Measurements from ENCODE around the gene CEP135. TPM values are rescaled to one million over a fixed set of nuclear protein-coding genes. Genes with fewer than 3 reads are reported as not detected.
A peak's percentile ranks its signal among the peaks of the same experiment; 100 is the strongest.

The CEP135 gene
- total RNA-seq, 2 experiments from 2014 or later: 21.6 to 32.7 TPM

GRCh38 chr4:56048383-56048701 lies 99.6 kb downstream of the CEP135 start:
- no TSS peak for BruUV-seq (replicated peaks)
- Histone ChIP-seq H3K9me2 (ENCODE audit: insufficient read depth, low read length) (no peaks in the 10 kb centered on the region), H3K36me3 (ENCODE audit: insufficient read depth, low read length) (no peaks in the 10 kb centered on the region), H3K79me2 (ENCODE audit: insufficient read depth, low read depth, low read length) (peaks cover 36% of the 10 kb centered on the region; the same call in 1 of the 2 replicates), H3K27ac (ENCODE audit: low read depth, low read length, poor library complexity, severe bottlenecking) (peak overlapping the region; percentile 68), H4K20me1 (ENCODE audit: insufficient read depth, low read length) (no peaks in the 10 kb centered on the region), H2AFZ (ENCODE audit: low read length) (peak overlapping the region; percentile 92), H3K4me3 (ENCODE audit: low read depth, low read length, poor library complexity, severe bottlenecking) (peak overlapping the region; percentile 81), H3K4me2 (ENCODE audit: low read length) (peak overlapping the region; percentile 93), H3K4me1 (ENCODE audit: insufficient read depth, low read length, poor library complexity, severe bottlenecking) (peaks cover 31% of the 10 kb centered on the region), H3K9me3 (ENCODE audit: low read length) (no peaks in the 10 kb centered on the region)
- TF ChIP-seq EZH2phosphoT487 (IDR thresholded peaks at IDR 0.05; ENCODE audit: borderline replicate concordance, low read depth, low read length) (no peak), CTCF (conservative IDR thresholded peaks at IDR 0.05; ENCODE audit: low read length) (no peak; the same call in 1 of the 2 replicates)
- no peak for DNase-seq (ENCODE audit: low spot score)
- intact Hi-C loops (cut with micrococcal nuclease; ENCODE audit: unreplicated experiment): loop anchor here (2.0 to 10.0 kb wide), 4 partner anchors 339 to 926 kb away; partner anchors contain the start of genes AASDH, NOA1, POLR2B and PPAT
- ChIA-PET CTCF (ENCODE audit: unreplicated experiment) (no interaction called here), POLR2A (no interaction called here)

DNA sequence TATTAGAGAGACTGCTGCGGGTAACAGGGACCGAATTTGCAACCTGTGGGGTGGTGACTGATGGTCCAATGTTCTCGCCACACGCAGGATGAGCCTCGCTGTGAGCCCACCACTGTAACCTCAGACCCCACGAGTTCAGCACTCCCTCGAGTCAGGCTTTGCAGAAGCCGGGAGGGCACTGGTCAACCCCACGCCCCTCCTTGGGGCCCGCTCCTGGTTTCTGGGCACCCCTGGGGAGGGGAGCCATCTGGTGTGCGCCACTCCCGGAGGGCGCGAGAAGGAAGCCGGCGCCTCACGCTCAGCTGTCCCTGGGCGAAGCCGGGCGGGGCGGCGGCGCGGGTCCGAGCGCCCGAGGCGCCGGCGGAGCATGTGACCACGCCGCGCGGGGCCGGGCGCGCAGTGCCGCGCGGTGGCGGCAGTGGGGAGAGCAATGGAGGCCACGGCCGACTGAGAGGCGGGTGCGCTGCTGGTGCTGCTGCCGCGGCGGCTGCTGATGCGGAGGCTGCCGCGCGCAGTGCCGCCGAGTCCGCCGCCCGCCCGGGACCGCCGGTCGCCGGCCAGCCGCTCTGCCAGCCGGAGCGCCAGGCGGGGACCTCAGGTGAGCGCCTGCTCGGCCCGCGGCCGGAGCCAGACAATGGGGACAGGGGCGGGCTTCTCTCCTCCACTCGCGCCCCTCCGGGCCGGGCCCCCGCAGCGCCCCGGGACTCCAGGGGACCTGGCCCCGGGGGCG lies 100.1 kb downstream of the CEP135 start:
- POLR2A ChIA-PET: interaction anchor here (1.3 to 3.0 kb wide), 2 partner anchors 10 to 101 kb away, joined by 3 to 30 read pairs; partner anchors contain the start of gene CEP135
- BruUV-seq (replicated peaks): no TSS peak

More for the DNA sequence above, 100.1 kb downstream of the CEP135 start:
- intact Hi-C loops (cut with micrococcal nuclease; ENCODE audit: unreplicated experiment): loop anchor here (1.0 to 10.0 kb wide), 6 partner anchors 101 to 926 kb away; partner anchors contain the start of genes AASDH, CEP135, NOA1 and POLR2B
- peak overlapping the region; percentile 93 for H3K4me2 ChIP-seq (ENCODE audit: low read length)
- peak overlapping the region; percentile 92 for H2AFZ ChIP-seq (ENCODE audit: low read length)
- no peaks in the 10 kb centered on the region for H4K20me1 ChIP-seq (ENCODE audit: insufficient read depth, low read length)
- H3K27ac ChIP-seq (ENCODE audit: low read depth, low read length, poor library complexity, severe bottlenecking): peak overlapping the region; percentile 72
- DNase-seq (ENCODE audit: low spot score): peak; percentile 89
- H3K4me1 ChIP-seq (ENCODE audit: insufficient read depth, low read length, poor library complexity, severe bottlenecking): peaks cover 31% of the 10 kb centered on the region
- peak overlapping the region; percentile 81 for H3K4me3 ChIP-seq (ENCODE audit: low read depth, low read length, poor library complexity, severe bottlenecking)
- TF ChIP-seq CTCF (conservative IDR thresholded peaks at IDR 0.05; ENCODE audit: low read length): no peak; the same call in 1 of the 2 replicates
- no peak for TF ChIP-seq EZH2phosphoT487 (IDR thresholded peaks at IDR 0.05; ENCODE audit: borderline replicate concordance, low read depth, low read length)
- peaks cover 41% of the 10 kb centered on the region; the same call in 1 of the 2 replicates for H3K79me2 ChIP-seq (ENCODE audit: insufficient read depth, low read depth, low read length)
- H3K9me3 ChIP-seq (ENCODE audit: low read length): no peaks in the 10 kb centered on the region
- H3K36me3 ChIP-seq (ENCODE audit: insufficient read depth, low read length): no peaks in the 10 kb centered on the region
- no peaks in the 10 kb centered on the region for H3K9me2 ChIP-seq (ENCODE audit: insufficient read depth, low read length)
- CTCF ChIA-PET (ENCODE audit: unreplicated experiment): no interaction called here

All from OCI-LY7 (cell line).